Suprapubic skin (tissue), 4 donors: ENCODE data around the gene PCDHGC5. TPM values are rescaled to one million over a fixed set of nuclear protein-coding genes. Genes with fewer than 3 reads are reported as not detected.

ENCODE experiments used
- DNase-seq, 2 donors: peaks; one replicate each; pipeline ENCODE4 v3.0.0-alpha.2; 2019; ENCODE audit warnings: low spot score in 2 of 2
- H3K27ac ChIP-seq: fragments of 200-600 bp; sonication (generic); one replicate; pipeline ENCODE4 v1.5.1; 2019
- H3K27me3 ChIP-seq: fragments of 200-600 bp; sonication (generic); one replicate; pipeline ENCODE4 v1.5.1; 2019
- H3K36me3 ChIP-seq: fragments of 200-600 bp; sonication (generic); one replicate; pipeline ENCODE4 v1.5.1; 2019
- H3K4me1 ChIP-seq: fragments of 200-600 bp; sonication (generic); one replicate; pipeline ENCODE4 v1.5.1; 2019
- H3K4me3 ChIP-seq: fragments of 200-600 bp; sonication (generic); one replicate; pipeline ENCODE4 v1.5.1; 2019; ENCODE audit warnings: mild to moderate bottlenecking
- H3K9me3 ChIP-seq: fragments of 200-600 bp; sonication (generic); one replicate; pipeline ENCODE4 v1.5.1; 2019
- EP300 ChIP-seq: sonication (generic); formaldehyde crosslinking; IDR thresholded peaks from one replicate; pipeline ENCODE4 v1.6.1; 2017; ENCODE audit warnings: antibody characterized with exemption
- POLR2A ChIP-seq, 2 donors: fragments of 450-650 bp; IDR thresholded peaks; one replicate each; pipeline ENCODE4 v1.6.1; 2017; ENCODE audit warnings: antibody characterized with exemption in 2 of 2, mild to moderate bottlenecking in 2 of 2, moderate library complexity in 2 of 2
- POLR2AphosphoS5 ChIP-seq, 3 donors: sonication (generic); formaldehyde crosslinking; IDR thresholded peaks; one replicate each; pipeline ENCODE4 v1.6.1; 2017; ENCODE audit warnings: antibody characterized with exemption in 3 of 3
- WGBS: methylation state at CpG from one replicate; pipeline ENCODE4 v1.1.5; 2018; 5-methylcytosine and 5-hydroxymethylcytosine counted together
- total RNA-seq, 4 donors: library from RNA; depleted of rRNA; stranded (reverse); fragments of >200 nt; gene quantifications; one replicate each; pipeline ENCODE4 v1.1.0, GENCODE V29; 2016
- TF ChIP-seq, protein P1 (sequence below), 2 donors: fragments of 200-600 bp in 1 of 2; fragments of 450-650 bp in 1 of 2; sonication (generic) in 1 of 2; IDR thresholded peaks; one replicate each; pipeline ENCODE4 v1.5.1; 2016 to 2019; ENCODE audit warnings: antibody characterized with exemption in 2 of 2, mild to moderate bottlenecking in 1 of 2, moderate library complexity in 1 of 2

The PCDHGC5 gene
- total RNA-seq, 4 donors from 2014 or later, result 1.6 to 10.5 (median 3.2) TPM

- Histone ChIP-seq H3K4me3 (peak overlapping the region; percentile 57), H3K4me1 (peaks cover 80% of the 10 kb centered on the region), H3K36me3 (peaks cover 42% of the 10 kb centered on the region), H3K9me3 (no peaks in the 10 kb centered on the region), H3K27me3 (no peaks in the 10 kb centered on the region), H3K27ac (peak overlapping the region; percentile 93)
- TF ChIP-seq POLR2A (IDR thresholded peaks at IDR 0.05), result no peak
- TF ChIP-seq EP300, result no peak
- TF ChIP-seq, protein P1, sequence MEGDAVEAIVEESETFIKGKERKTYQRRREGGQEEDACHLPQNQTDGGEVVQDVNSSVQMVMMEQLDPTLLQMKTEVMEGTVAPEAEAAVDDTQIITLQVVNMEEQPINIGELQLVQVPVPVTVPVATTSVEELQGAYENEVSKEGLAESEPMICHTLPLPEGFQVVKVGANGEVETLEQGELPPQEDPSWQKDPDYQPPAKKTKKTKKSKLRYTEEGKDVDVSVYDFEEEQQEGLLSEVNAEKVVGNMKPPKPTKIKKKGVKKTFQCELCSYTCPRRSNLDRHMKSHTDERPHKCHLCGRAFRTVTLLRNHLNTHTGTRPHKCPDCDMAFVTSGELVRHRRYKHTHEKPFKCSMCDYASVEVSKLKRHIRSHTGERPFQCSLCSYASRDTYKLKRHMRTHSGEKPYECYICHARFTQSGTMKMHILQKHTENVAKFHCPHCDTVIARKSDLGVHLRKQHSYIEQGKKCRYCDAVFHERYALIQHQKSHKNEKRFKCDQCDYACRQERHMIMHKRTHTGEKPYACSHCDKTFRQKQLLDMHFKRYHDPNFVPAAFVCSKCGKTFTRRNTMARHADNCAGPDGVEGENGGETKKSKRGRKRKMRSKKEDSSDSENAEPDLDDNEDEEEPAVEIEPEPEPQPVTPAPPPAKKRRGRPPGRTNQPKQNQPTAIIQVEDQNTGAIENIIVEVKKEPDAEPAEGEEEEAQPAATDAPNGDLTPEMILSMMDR (IDR thresholded peaks at IDR 0.05), result peak; percentile 66 to 83
- peak in 1 of 3 donors; percentile 30 for TF ChIP-seq POLR2AphosphoS5 (IDR thresholded peaks at IDR 0.05)
- DNase-seq, result peak; percentile 93 to 95
- WGBS, result 7% methylated on average over 23 of the region's 28 CpGs
Observed at GRCh38 chr5:141512390-141512910, 23.6 kb downstream of the PCDHGC5 start.

DNA sequence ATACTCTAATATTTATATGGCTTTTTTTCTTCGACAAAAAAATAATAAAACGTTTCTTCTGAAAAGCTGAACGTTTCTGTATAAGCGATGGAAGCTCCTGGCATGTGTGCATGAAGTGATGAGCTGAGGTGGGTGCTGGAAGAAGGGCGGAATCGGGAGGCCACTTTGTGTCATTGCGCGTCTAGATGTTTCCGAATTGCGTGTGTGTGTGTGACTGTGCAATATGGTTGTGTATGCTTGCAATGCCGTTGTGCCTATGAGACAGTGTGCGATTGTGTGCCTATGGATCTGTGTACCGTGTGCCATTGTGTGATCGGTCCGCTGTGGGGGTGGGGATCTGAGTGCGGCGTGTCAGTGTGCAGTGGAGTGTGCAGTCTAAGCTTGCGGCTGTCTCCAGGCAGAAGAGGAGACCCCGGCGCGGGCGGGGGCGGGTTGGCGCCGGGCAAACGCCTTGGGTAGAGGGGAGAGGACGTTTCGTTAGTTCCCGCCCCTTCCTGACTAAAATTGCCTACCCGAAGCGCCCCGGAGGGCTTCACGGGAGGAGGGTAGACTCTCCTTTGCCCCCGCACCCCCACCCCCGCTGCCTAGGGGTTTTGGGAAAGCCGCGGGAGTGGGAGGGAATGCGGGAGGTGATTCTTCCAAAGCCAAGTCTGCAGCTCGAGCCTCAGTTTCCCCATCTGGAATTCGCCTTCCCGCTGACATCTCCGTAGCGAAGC lies 24.2 kb downstream of the PCDHGC5 start:
- Histone ChIP-seq H3K4me1 (peaks cover 74% of the 10 kb centered on the region), H3K27me3 (no peaks in the 10 kb centered on the region), H3K36me3 (peaks cover 38% of the 10 kb centered on the region), H3K9me3 (no peaks in the 10 kb centered on the region), H3K27ac (peak overlapping the region; percentile 93), H3K4me3 (peak overlapping the region; percentile 57)
- 4% methylated on average over 31 of the region's 43 CpGs for WGBS
- no peak for DNase-seq
- TF ChIP-seq, protein P1 (IDR thresholded peaks at IDR 0.05), result no peak
- TF ChIP-seq POLR2A (IDR thresholded peaks at IDR 0.05) (no peak), POLR2AphosphoS5 (IDR thresholded peaks at IDR 0.05) (no peak), EP300 (no peak)

- 5% methylated on average over 20 of the region's 29 CpGs for WGBS
- peaks cover 67% of the 10 kb centered on the region for H3K4me1 ChIP-seq
- H3K36me3 ChIP-seq, result peaks cover 40% of the 10 kb centered on the region
- no peaks in the 10 kb centered on the region for H3K9me3 ChIP-seq
- peak overlapping the region; percentile 93 for H3K27ac ChIP-seq
- H3K27me3 ChIP-seq, result no peaks in the 10 kb centered on the region
- TF ChIP-seq EP300 (no peak), POLR2A (IDR thresholded peaks at IDR 0.05) (no peak), POLR2AphosphoS5 (IDR thresholded peaks at IDR 0.05) (no peak)
- TF ChIP-seq, protein P1 (IDR thresholded peaks at IDR 0.05), result no peak
- H3K4me3 ChIP-seq, result peak overlapping the region; percentile 57
- peak; percentile 88 to 93 for DNase-seq
Observed at GRCh38 chr5:141513627-141514329, 24.9 kb downstream of the PCDHGC5 start.

- H3K9me3 ChIP-seq, result no peaks in the 10 kb centered on the region
Observed at GRCh38 chr5:141514330-141515133, 25.7 kb downstream of the PCDHGC5 start.

More at GRCh38 chr5:141514330-141515133, 25.7 kb downstream of the PCDHGC5 start:
- H3K27me3 ChIP-seq, result no peaks in the 10 kb centered on the region
- 38% methylated on average over 6 of the region's 6 CpGs for WGBS
- H3K4me3 ChIP-seq, result peak overlapping the region; percentile 57
- peaks cover 60% of the 10 kb centered on the region for H3K4me1 ChIP-seq
- peak overlapping the region; percentile 93 for H3K27ac ChIP-seq
- peaks cover 42% of the 10 kb centered on the region for H3K36me3 ChIP-seq
- no peak for DNase-seq
- TF ChIP-seq EP300 (no peak), POLR2A (IDR thresholded peaks at IDR 0.05) (no peak), POLR2AphosphoS5 (IDR thresholded peaks at IDR 0.05) (no peak)
- TF ChIP-seq, protein P1 (IDR thresholded peaks at IDR 0.05), result no peak
